Transverse colon (tissue), 4 donors: ENCODE measurements around the gene SPEM2. TPM values are rescaled to one million over a fixed set of nuclear protein-coding genes. Genes with fewer than 3 reads are reported as not detected.

ENCODE experiments used
- DNase-seq: peaks from one replicate; pipeline ENCODE4 v3.0.0-alpha.2; 2019
- H3K27ac ChIP-seq, 4 donors: fragments of 200-600 bp; sonication (generic); 2 replicates each; pipeline ENCODE4 v1.5.1; 2016 to 2018; ENCODE audit warnings: inconsistent platforms in 4 of 4
- H3K27me3 ChIP-seq: fragments of 200-600 bp; sonication (generic); 2 replicates; pipeline ENCODE4 v1.5.1; 2017; ENCODE audit warnings: inconsistent platforms
- H3K36me3 ChIP-seq, 4 donors: fragments of 200-600 bp; sonication (generic); 2 replicates each; pipeline ENCODE4 v1.5.1; 2017 to 2019; ENCODE audit warnings: inconsistent platforms in 4 of 4
- H3K4me1 ChIP-seq, 4 donors: fragments of 200-600 bp; sonication (generic); 2 replicates each; pipeline ENCODE4 v1.5.1; 2017 to 2020; ENCODE audit warnings: inconsistent platforms in 4 of 4
- H3K4me3 ChIP-seq, 4 donors: fragments of 200-600 bp; sonication (generic); 1 replicate in 1 of 4; 2 replicates in 3 of 4; pipeline versions ENCODE4 v1.5.1 to v1.6.1; 2017 to 2019; ENCODE audit warnings: inconsistent platforms in 4 of 4
- H3K9me3 ChIP-seq, 2 donors: fragments of 200-600 bp; sonication (generic); 2 replicates each; pipeline ENCODE4 v1.5.1; 2017 to 2019; ENCODE audit warnings: inconsistent platforms in 2 of 2
- CTCF ChIP-seq, 5 experiments: fragments of 200-600 bp in 3 of 5; fragments of 450-650 bp in 2 of 5; sonication (generic) in 3 of 5; IDR thresholded peaks; 1 replicate in 2 of 5; 2 replicates in 3 of 5; pipeline ENCODE4 v1.5.1; 2016 to 2017; ENCODE audit warnings: antibody characterized with exemption in 5 of 5, inconsistent platforms in 3 of 5, mild to moderate bottlenecking in 2 of 5, moderate library complexity in 1 of 5
- EP300 ChIP-seq: sonication (generic); formaldehyde crosslinking; IDR thresholded peaks from one replicate; pipeline ENCODE4 v1.6.1; 2017; ENCODE audit warnings: antibody characterized with exemption, low read depth
- POLR2A ChIP-seq: fragments of 450-650 bp; IDR thresholded peaks from one replicate; pipeline ENCODE4 v1.6.1; 2016; ENCODE audit warnings: antibody characterized with exemption, mild to moderate bottlenecking, moderate library complexity
- POLR2AphosphoS5 ChIP-seq, 3 donors: sonication (generic); formaldehyde crosslinking; IDR thresholded peaks; one replicate each; pipeline ENCODE4 v1.6.1; 2016; ENCODE audit warnings: antibody characterized with exemption in 3 of 3
- WGBS, 2 donors: methylation state at CpG; one replicate each; pipeline ENCODE4 v1.1.5; 2018; ENCODE audit warnings: low coverage in 1 of 2; 5-methylcytosine and 5-hydroxymethylcytosine counted together
- in situ Hi-C, 4 donors: fragments of 200-750 bp; cut with MboI; loops; one replicate each; pipeline versions ENCODE4 v1.15.0 to v1.15.1; 2017; ENCODE audit warnings: low sequenced_read_pairs in 3 of 4, low pct_ligation_motif_present in 1 of 4, low pct_unique_long_range_greater_than_20kb in 1 of 4
- intact Hi-C: fragments of 100-400 bp; cut with DNase I; formaldehyde crosslinking; loops from one replicate; pipeline ENCODE4 v1.15.1; 2023; ENCODE audit warnings: low total_unique reads
- total RNA-seq, 4 donors: library from RNA; depleted of rRNA; stranded (reverse); fragments of >200 nt; gene quantifications; one replicate each; pipeline ENCODE4 v1.1.0, GENCODE V29; 2016

Gene SPEM2
- total RNA-seq, 4 donors from 2014 or later = not detected

GRCh38 chr17:7441266-7441665 lies 15.8 kb downstream of the SPEM2 start:
- WGBS, 2 donors = 71% methylated on average over 7 of the region's 7 CpGs; no CpG with 5 or more reads in 1 of the 2 donors
- Histone ChIP-seq H3K4me1 (peaks cover 23 to 56% (median 39%) of the 10 kb centered on the region in 4 donors), H3K36me3 (no peaks in the 10 kb centered on the region)

DNA sequence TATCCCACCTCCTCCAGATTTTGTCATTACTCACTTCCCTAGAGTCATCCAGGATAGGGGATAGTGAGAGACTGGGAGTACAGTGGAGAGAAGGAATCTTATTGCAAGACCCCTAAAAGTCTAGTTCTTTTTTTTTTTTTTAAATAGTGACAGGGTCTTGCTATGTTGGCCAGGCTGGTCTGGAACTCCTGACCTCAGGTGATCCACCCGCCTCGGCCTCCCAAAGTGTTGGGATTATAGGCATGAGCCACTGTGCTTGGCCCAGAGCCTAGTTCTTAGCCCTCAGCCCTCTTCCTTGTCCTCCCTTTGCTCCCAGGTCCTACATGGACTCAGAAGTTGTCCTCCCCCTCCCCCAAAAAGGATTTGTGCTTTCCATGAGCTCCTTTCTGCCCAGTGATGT lies 16.7 kb downstream of the SPEM2 start:
- 73% methylated on average over 2 of the region's 2 CpGs; no CpG with 5 or more reads in 1 of the 2 donors for WGBS, 2 donors
- no peak for DNase-seq
- no peak overlapping the region for H3K27ac ChIP-seq
- no peak overlapping the region for H3K4me3 ChIP-seq
- peaks cover 17 to 52% (median 34%) of the 10 kb centered on the region in 4 donors for H3K4me1 ChIP-seq
- no peak for TF ChIP-seq EP300
- no peak for TF ChIP-seq POLR2A
- TF ChIP-seq POLR2AphosphoS5 (IDR thresholded peaks at IDR 0.05) = no peak
- TF ChIP-seq CTCF (IDR thresholded peaks at IDR 0.05) = no peak
- intact Hi-C loops = no loop called here
- in situ Hi-C loops = no loop called here
- no peaks in the 10 kb centered on the region for H3K36me3 ChIP-seq
- H3K27me3 ChIP-seq = peaks cover 68% of the 10 kb centered on the region
- H3K9me3 ChIP-seq = no peaks in the 10 kb centered on the region

More at GRCh38 chr17:7441266-7441665, 15.8 kb downstream of the SPEM2 start:
- TF ChIP-seq POLR2AphosphoS5 (IDR thresholded peaks at IDR 0.05) (no peak), EP300 (no peak), POLR2A (no peak), CTCF (IDR thresholded peaks at IDR 0.05) (no peak)
- intact Hi-C loops (no loop called here), in situ Hi-C loops (no loop called here)
- Histone ChIP-seq H3K27ac (no peak overlapping the region), H3K4me3 (no peak overlapping the region), H3K9me3 (no peaks in the 10 kb centered on the region), H3K27me3 (peaks cover 59% of the 10 kb centered on the region)
- DNase-seq = no peak

DNA sequence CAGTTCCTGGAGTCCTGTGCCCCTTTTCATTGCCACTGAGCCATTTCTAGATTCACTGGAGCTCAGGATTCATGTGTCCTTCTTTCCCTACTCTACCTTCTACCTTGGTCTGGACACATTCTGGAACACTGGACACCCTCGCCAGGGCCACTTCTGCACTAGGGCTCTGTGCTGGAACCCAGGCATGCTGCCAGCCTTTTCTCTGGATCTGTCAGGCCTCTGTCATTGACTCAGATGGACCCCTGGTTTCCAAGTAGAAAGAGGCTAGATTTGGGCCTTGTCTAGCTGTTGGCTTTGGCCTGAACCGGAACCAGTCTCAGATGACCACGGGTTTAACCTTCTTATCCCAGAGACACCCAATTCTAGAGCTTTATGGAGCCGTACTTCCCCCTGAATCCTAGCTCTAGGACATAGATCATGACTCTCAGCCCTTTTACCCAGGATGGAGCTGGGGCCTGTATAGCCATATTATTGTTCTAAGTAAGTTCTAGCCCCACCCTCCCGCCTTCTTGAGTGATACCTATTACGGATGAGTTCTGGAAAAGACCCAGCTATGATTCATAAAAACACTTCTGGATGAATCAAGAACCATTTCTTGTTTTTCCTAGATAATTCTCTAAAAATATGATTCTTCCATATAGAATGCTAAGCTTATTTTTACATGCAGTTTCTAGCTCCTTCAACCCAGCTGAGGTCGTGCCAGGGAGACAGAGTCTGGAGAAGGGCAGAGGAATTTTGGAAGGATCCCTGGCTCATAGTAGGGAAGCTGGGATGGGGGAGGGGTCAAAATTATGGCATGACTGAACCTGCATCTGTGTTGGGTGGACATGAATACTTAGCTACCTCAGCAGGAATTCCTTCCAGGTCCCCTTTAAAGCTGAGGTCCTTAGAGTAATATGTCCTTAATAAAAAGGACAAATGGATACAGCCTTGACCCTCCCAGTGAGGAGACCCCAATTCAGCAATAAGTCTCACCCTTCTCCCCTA lies 18.4 kb downstream of the SPEM2 start:
- 88 to 94% methylated on average over 4 to 7 of the region's 7 CpGs for WGBS, 2 donors
- no peak for DNase-seq
- Histone ChIP-seq H3K27me3 (peaks cover 74% of the 10 kb centered on the region), H3K36me3 (no peaks in the 10 kb centered on the region), H3K4me1 (peaks cover 13 to 38% (median 25%) of the 10 kb centered on the region in 4 donors), H3K9me3 (no peaks in the 10 kb centered on the region), H3K27ac (no peak overlapping the region), H3K4me3 (no peak overlapping the region)
- intact Hi-C loops = no loop called here
- in situ Hi-C loops = no loop called here
- TF ChIP-seq CTCF (IDR thresholded peaks at IDR 0.05) (no peak), POLR2AphosphoS5 (IDR thresholded peaks at IDR 0.05) (no peak), EP300 (no peak), POLR2A (no peak)
